K562 (cell line): Measurements from ENCODE around the gene DNAJC1.

Experiments
- CBFB ChIP-seq: sonication (generic); formaldehyde crosslinking; IDR thresholded peaks from 2 replicates; pipeline ENCODE4 v1.4.0; 2020; ENCODE audit warnings: mild to moderate bottlenecking, missing genetic modification reagents
- CTCF ChIP-seq, 3 experiments: IDR thresholded peaks in 2 of 3; conservative IDR thresholded peaks in 1 of 3; 2 replicates each; pipeline ENCODE4 v1.5.1; 2011 to 2012; ENCODE audit warnings: low read length in 3 of 3, mild to moderate bottlenecking in 3 of 3, control low read depth in 2 of 3, improper control_type of control experiment in 1 of 3, inconsistent platforms in 1 of 3, low read depth in 1 of 3, mixed read lengths in 1 of 3, moderate library complexity in 1 of 3; ENCODE audit not compliant: insufficient read depth in 2 of 3
- DPF2 ChIP-seq: fragments of 450-650 bp; IDR thresholded peaks from 2 replicates; pipeline ENCODE4 v1.6.1; 2016
- EP300 ChIP-seq: IDR thresholded peaks from 2 replicates; pipeline ENCODE4 v1.6.1; 2012; ENCODE audit warnings: low read length, improper control_type of control experiment
- GTF2F1 ChIP-seq: IDR thresholded peaks from 2 replicates; pipeline ENCODE4 v1.6.1; 2011; ENCODE audit warnings: low read depth, low read length, improper control_type of control experiment
- MAFK ChIP-seq: IDR thresholded peaks from 2 replicates; pipeline ENCODE4 v1.6.1; 2011; ENCODE audit warnings: low read length, improper control_type of control experiment
- NR2F6 ChIP-seq: fragments of 450-650 bp; formaldehyde crosslinking; IDR thresholded peaks from 2 replicates; pipeline ENCODE4 v1.4.0; 2020; ENCODE audit warnings: mild to moderate bottlenecking
- NRF1 ChIP-seq, 2 experiments: fragments of 450-650 bp; IDR thresholded peaks in 1 of 2; conservative IDR thresholded peaks in 1 of 2; 2 replicates each; pipeline ENCODE4 v1.6.1; 2014; ENCODE audit warnings: mild to moderate bottlenecking in 2 of 2
- SREBF1 ChIP-seq: fragments of 150-350 bp; IDR thresholded peaks from 2 replicates; pipeline ENCODE4 v1.6.1; 2014; ENCODE audit warnings: antibody characterized with exemption, low read depth, low read length, borderline replicate concordance
- ZNF12 ChIP-seq: sonication (generic); formaldehyde crosslinking; IDR thresholded peaks from 2 replicates; pipeline ENCODE4 v1.4.0; 2020; ENCODE audit warnings: mild to moderate bottlenecking, missing genetic modification reagents
- ZNF23 ChIP-seq: fragments of 250-450 bp; sonication (Bioruptor Pico); IDR thresholded peaks from 2 replicates; pipeline ENCODE4 v1.4.0; 2020; ENCODE audit warnings: mild to moderate bottlenecking
- ZNF354B ChIP-seq: fragments of 250-450 bp; sonication (Bioruptor Pico); IDR thresholded peaks from 2 replicates; pipeline ENCODE4 v1.4.0; 2020
- TF ChIP-seq, protein P1 (sequence below): sonication (generic); formaldehyde crosslinking; IDR thresholded peaks from 2 replicates; pipeline ENCODE4 v1.8.0; 2022; ENCODE audit warnings: mild to moderate bottlenecking, missing genetic modification reagents

DNA sequence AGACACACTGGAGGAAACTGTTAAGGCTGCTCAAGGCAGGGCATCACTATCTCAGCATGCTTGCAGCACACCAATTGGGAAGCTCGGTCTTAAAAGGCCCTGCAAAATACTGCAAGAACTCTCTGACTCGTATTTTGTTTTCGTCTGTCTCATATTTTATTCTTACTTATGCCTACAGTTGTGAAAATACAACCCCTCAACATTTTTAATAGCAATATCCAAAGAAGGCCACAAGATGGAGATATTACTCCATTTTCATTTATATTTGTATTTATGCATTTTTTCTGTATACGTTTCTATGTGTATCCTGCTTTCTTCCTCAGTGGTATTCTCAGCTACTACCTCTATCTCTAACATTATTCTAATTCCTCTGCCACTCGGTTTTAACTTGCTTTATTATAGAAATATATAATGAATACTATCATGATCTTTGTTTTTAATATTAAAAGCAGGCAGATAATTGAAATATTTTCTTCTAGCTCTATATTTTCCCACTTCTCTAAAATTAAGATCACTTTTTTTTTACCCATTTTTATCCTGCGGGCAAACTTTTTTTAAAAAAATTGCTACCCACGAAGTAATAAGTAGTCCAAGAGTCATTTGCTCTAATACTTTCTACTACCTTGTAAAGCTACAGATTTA, 10.0 kb downstream of the DNAJC1 start:
- no peak for TF ChIP-seq MAFK
- TF ChIP-seq NR2F6 (CRISPR knock-in tag), result no peak
- no peak for TF ChIP-seq ZNF354B (CRISPR knock-in tag)
- no peak for TF ChIP-seq ZNF12 (CRISPR knock-in tag)
- TF ChIP-seq ZNF23 (CRISPR knock-in tag), result no peak
- peak; percentile 33 to 60 (median 43); a peak in 3 of 6 replicates for TF ChIP-seq CTCF (IDR thresholded peaks at IDR 0.05 in 2 of 3, conservative IDR thresholded peaks at IDR 0.05 in 1 of 3; ENCODE audit: insufficient read depth in 2 of 3, low read depth in 1 of 3, low read length in 3 of 3)
- TF ChIP-seq SREBF1, result no peak
- TF ChIP-seq CBFB (CRISPR knock-in tag), result no peak
- no peak for TF ChIP-seq GTF2F1
- TF ChIP-seq EP300, result no peak
- no peak for TF ChIP-seq DPF2
- no peak for TF ChIP-seq NRF1 (conservative IDR thresholded peaks at IDR 0.05 in 1 of 2, IDR thresholded peaks at IDR 0.05 in 1 of 2)
- TF ChIP-seq, protein P1, sequence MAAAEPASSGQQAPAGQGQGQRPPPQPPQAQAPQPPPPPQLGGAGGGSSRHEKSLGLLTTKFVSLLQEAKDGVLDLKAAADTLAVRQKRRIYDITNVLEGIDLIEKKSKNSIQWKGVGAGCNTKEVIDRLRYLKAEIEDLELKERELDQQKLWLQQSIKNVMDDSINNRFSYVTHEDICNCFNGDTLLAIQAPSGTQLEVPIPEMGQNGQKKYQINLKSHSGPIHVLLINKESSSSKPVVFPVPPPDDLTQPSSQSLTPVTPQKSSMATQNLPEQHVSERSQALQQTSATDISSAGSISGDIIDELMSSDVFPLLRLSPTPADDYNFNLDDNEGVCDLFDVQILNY (CRISPR knock-in tag), result no peak
